Astrocyte of the spinal cord (primary cell): ENCODE measurements around the gene RPP21.

Experiments used
- DNase-seq: peaks from one replicate; pipeline ENCODE4 v3.0.0; 2011; ENCODE audit warnings: low read depth, low spot score
- H3K4me3 ChIP-seq: 2 replicates; pipeline ENCODE4 v1.5.1; 2011; ENCODE audit warnings: low read depth, mild to moderate bottlenecking, low read length, moderate library complexity
- CTCF ChIP-seq: IDR thresholded peaks from 2 replicates; pipeline ENCODE4 v1.5.1; 2012; ENCODE audit warnings: low read depth, mild to moderate bottlenecking, low read length, inconsistent platforms
- in situ Hi-C: cut with HindIII; loops from 2 replicates; pipeline ENCODE4 v1.10.0; 2017; ENCODE audit warnings: low sequenced_read_pairs

RPP21 gene

GRCh38 chr6:30327232-30327746, 17.7 kb upstream of the RPP21 start:
- H3K4me3 ChIP-seq: peak overlapping the region; percentile 93
- no peak for TF ChIP-seq CTCF
- in situ Hi-C loops: no loop called here
- DNase-seq: no peak

- H3K4me3 ChIP-seq: no peak overlapping the region
- TF ChIP-seq CTCF: no peak
- DNase-seq: no peak
- in situ Hi-C loops: no loop called here
These were observed 16.6 kb upstream of the RPP21 start for GRCh38 chr6:30328397-30328796.

GRCh38 chr6:30329331-30329730, 15.6 kb upstream of the RPP21 start:
- in situ Hi-C loops: no loop called here
- TF ChIP-seq CTCF: no peak
- no peak for DNase-seq
- H3K4me3 ChIP-seq: no peak overlapping the region

DNA sequence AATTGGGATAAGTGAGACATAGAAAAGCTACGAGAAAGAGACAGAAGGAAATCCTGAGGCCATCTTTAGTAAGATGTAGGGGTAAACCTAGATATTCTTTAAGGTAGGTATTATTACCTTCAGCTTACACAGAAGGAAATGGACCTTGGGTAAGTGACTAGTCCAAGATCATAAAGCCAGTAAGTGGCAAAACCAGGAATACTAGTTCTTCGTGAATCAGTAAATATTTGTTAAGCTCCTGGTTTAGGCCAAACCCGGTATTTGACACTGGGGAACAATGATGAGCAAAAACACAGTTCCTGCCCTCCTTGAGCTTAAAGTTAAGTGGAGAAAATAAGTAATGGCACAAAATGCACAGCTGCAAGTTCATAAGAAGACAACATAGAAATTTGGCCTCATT, 13.0 kb upstream of the RPP21 start:
- no peak for DNase-seq
- no peak for TF ChIP-seq CTCF
- H3K4me3 ChIP-seq: no peak overlapping the region
- in situ Hi-C loops: no loop called here

- in situ Hi-C loops: no loop called here
- no peak for DNase-seq
- no peak overlapping the region for H3K4me3 ChIP-seq
- TF ChIP-seq CTCF: no peak
These were observed 10.7 kb upstream of the RPP21 start for GRCh38 chr6:30334075-30334783.

- in situ Hi-C loops: no loop called here
- H3K4me3 ChIP-seq: no peak overlapping the region
- no peak for DNase-seq
- TF ChIP-seq CTCF: no peak
These were observed 4.3 kb upstream of the RPP21 start for GRCh38 chr6:30340589-30341054.

GRCh38 chr6:30341218-30341617, 3.7 kb upstream of the RPP21 start:
- H3K4me3 ChIP-seq: no peak overlapping the region
- DNase-seq: no peak
- no peak for TF ChIP-seq CTCF
- in situ Hi-C loops: no loop called here
